Inflammatory macrophage (primary cell): Measurements from ENCODE around the gene CCDC30.

ENCODE experiments used
- DNase-seq, 2 donors: peaks; one replicate each; pipeline ENCODE4 v3.0.0-alpha.2; 2020 to 2022

Gene CCDC30

DNA sequence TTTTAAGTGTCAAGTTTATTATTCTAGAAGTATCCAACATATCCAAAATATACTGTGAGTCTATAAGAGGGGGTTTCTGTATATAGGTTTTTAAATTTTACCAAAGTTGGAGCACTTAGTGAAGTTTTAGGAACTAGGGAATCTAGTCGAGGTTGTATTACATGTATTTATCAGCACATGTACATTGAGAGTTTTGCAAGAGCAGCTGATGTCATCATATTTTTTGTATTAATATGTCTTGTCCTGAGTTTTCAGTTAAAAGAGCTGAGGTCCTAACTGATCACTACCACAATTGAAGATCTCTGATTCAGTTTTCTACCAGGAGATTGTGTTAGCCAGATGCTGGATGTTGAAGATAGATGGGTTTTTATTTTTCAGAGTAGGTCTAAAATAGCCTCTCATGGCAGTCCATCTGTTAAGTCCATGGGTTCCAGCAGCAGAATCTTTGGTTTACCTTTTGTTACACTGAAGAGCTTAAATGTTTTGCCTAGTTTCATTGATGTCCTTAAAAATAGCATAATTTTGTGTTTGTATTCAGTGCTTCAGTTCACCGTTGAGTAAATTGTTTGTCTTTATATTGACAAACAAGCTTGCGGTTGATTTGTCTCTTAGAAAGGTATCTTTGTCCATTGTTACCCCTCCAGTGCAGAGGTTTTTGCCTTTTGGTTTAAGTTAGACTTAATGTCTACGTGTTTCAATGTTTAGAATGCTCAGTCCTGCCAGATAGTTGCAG lies 235.2 kb downstream of the CCDC30 start:
- no peak for DNase-seq

DNA sequence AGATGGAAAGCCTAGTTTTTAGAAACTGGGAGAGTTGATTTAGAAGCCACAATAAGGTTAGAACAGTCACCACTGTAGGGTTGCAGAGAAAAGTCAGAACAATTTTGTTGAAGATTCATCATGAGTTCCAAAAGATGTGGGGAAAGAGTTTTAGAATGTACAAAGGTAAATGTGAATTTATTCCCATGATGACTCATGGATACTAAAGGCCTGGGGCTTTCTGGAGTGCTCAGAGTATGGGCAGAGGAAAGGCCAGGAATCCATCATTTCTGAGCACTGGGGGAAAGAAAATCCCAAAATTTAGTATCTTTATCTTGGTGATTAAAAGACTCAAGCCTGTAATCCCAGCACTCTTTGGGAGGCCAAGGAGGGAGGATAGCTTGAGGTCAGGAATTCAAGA lies 236.9 kb downstream of the CCDC30 start:
- DNase-seq, result no peak

DNA sequence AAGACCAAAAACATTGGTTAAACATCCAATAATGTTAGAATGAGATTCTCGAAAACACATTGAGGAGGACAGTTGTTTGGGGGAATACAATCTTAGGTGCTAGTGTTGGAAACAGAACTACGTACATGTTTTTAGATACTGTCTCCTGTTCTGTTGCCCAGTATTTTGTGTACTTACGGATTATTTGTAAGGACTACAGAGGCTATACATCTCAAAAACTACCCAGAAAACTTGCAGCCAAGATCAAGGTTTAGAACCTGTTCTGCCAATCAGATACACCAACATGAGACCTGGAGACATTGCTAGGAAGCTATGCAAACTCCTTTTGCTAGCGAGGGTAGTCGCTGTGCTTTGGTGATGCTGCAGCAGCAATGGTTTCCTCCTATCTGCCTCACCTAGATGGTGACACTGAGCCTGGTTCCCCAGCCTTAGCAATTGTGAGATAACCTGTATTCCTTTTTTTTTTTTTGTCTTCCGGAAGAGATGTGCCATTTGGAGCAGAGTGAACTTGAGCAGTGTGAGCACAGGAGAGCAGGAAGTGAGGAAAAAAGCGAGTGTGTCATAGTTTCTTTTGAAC lies 240.9 kb downstream of the CCDC30 start:
- no peak for DNase-seq
